ENCODE data around the gene CACNB1.

Gene CACNB1

GRCh38 chr17:39139161-39139511, 58.3 kb downstream of the CACNB1 start:
- TF ChIP-seq RAD21 (IDR thresholded peaks at IDR 0.05; ENCODE audit: low read depth) (no peak), TEAD4 (IDR thresholded peaks at IDR 0.05) (no peak), FOXM1 (IDR thresholded peaks at IDR 0.05; ENCODE audit: borderline replicate concordance, low read depth) (no peak), NFIC (IDR thresholded peaks at IDR 0.05) (no peak), TAF1 (IDR thresholded peaks at IDR 0.05; ENCODE audit: low read depth) (no peak), MAX (IDR thresholded peaks at IDR 0.05) (no peak), CREB1 (IDR thresholded peaks at IDR 0.05; ENCODE audit: low read depth) (no peak), CEBPB (IDR thresholded peaks at IDR 0.05) (no peak), EP300 (IDR thresholded peaks at IDR 0.05; ENCODE audit: borderline replicate concordance) (no peak), YY1 (IDR thresholded peaks at IDR 0.05; ENCODE audit: low read depth) (no peak), EGR1 (IDR thresholded peaks at IDR 0.05) (no peak), ZBTB7A (IDR thresholded peaks at IDR 0.05; ENCODE audit: low read depth) (no peak), TCF12 (IDR thresholded peaks at IDR 0.05; ENCODE audit: low read depth) (no peak)
- TF ChIP-seq, protein P1, sequence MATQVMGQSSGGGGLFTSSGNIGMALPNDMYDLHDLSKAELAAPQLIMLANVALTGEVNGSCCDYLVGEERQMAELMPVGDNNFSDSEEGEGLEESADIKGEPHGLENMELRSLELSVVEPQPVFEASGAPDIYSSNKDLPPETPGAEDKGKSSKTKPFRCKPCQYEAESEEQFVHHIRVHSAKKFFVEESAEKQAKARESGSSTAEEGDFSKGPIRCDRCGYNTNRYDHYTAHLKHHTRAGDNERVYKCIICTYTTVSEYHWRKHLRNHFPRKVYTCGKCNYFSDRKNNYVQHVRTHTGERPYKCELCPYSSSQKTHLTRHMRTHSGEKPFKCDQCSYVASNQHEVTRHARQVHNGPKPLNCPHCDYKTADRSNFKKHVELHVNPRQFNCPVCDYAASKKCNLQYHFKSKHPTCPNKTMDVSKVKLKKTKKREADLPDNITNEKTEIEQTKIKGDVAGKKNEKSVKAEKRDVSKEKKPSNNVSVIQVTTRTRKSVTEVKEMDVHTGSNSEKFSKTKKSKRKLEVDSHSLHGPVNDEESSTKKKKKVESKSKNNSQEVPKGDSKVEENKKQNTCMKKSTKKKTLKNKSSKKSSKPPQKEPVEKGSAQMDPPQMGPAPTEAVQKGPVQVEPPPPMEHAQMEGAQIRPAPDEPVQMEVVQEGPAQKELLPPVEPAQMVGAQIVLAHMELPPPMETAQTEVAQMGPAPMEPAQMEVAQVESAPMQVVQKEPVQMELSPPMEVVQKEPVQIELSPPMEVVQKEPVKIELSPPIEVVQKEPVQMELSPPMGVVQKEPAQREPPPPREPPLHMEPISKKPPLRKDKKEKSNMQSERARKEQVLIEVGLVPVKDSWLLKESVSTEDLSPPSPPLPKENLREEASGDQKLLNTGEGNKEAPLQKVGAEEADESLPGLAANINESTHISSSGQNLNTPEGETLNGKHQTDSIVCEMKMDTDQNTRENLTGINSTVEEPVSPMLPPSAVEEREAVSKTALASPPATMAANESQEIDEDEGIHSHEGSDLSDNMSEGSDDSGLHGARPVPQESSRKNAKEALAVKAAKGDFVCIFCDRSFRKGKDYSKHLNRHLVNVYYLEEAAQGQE (IDR thresholded peaks at IDR 0.05; ENCODE audit: low read depth): no peak
- TF ChIP-seq, protein P2, sequence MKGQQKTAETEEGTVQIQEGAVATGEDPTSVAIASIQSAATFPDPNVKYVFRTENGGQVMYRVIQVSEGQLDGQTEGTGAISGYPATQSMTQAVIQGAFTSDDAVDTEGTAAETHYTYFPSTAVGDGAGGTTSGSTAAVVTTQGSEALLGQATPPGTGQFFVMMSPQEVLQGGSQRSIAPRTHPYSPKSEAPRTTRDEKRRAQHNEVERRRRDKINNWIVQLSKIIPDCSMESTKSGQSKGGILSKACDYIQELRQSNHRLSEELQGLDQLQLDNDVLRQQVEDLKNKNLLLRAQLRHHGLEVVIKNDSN (IDR thresholded peaks at IDR 0.05): no peak

GRCh38 chr17:39138431-39139160, 58.9 kb downstream of the CACNB1 start:
- TF ChIP-seq NFIC (IDR thresholded peaks at IDR 0.05) (no peak), EGR1 (IDR thresholded peaks at IDR 0.05) (no peak), TAF1 (IDR thresholded peaks at IDR 0.05; ENCODE audit: low read depth) (no peak)

- TF ChIP-seq TAF1 (IDR thresholded peaks at IDR 0.05; ENCODE audit: low read depth): no peak
- no peak for TF ChIP-seq TCF12 (IDR thresholded peaks at IDR 0.05; ENCODE audit: low read depth)
- no peak for TF ChIP-seq NFIC (IDR thresholded peaks at IDR 0.05)
Measured at GRCh38 chr17:39134878-39135277, 62.6 kb downstream of the CACNB1 start.

DNA sequence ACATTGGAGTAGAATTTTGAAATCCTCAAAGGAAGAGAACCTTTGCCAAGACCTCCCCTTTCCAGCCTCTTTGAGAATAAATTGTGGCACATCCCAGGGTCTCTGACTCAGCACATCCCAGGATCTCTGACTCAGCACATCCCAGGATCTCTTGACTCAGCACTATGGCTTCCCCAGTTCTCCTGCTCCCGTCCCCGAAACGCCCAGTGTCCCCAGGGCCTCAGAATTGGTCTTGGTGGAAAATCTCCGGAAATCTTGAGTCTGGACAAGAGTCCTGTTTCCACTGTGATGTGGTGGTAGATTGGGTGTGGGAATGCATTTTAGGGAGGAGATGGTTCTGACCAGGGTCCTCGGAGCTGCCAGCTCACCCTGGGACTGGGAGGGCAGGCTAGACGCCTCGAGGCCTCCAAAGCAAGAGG, 65.3 kb downstream of the CACNB1 start:
- TF ChIP-seq, protein P1 (IDR thresholded peaks at IDR 0.05; ENCODE audit: low read depth): no peak
- TF ChIP-seq YY1 (IDR thresholded peaks at IDR 0.05; ENCODE audit: low read depth) (no peak), TCF12 (IDR thresholded peaks at IDR 0.05; ENCODE audit: low read depth) (no peak), TEAD4 (IDR thresholded peaks at IDR 0.05) (no peak), CREB1 (IDR thresholded peaks at IDR 0.05; ENCODE audit: low read depth) (no peak), CEBPB (IDR thresholded peaks at IDR 0.05) (no peak), NFIC (IDR thresholded peaks at IDR 0.05) (no peak), EP300 (IDR thresholded peaks at IDR 0.05; ENCODE audit: borderline replicate concordance) (no peak), FOXM1 (IDR thresholded peaks at IDR 0.05; ENCODE audit: borderline replicate concordance, low read depth) (no peak), TAF1 (IDR thresholded peaks at IDR 0.05; ENCODE audit: low read depth) (no peak), RAD21 (IDR thresholded peaks at IDR 0.05; ENCODE audit: low read depth) (no peak)
- TF ChIP-seq, protein P2 (IDR thresholded peaks at IDR 0.05): no peak

- TF ChIP-seq TCF12 (IDR thresholded peaks at IDR 0.05; ENCODE audit: low read depth) (no peak), YY1 (IDR thresholded peaks at IDR 0.05; ENCODE audit: low read depth) (no peak), TAF1 (IDR thresholded peaks at IDR 0.05; ENCODE audit: low read depth) (no peak), ZBTB7A (IDR thresholded peaks at IDR 0.05; ENCODE audit: low read depth) (no peak), EP300 (IDR thresholded peaks at IDR 0.05; ENCODE audit: borderline replicate concordance) (no peak), RAD21 (IDR thresholded peaks at IDR 0.05; ENCODE audit: low read depth) (no peak), CREB1 (IDR thresholded peaks at IDR 0.05; ENCODE audit: low read depth) (no peak), MAX (IDR thresholded peaks at IDR 0.05) (no peak), NFIC (IDR thresholded peaks at IDR 0.05) (no peak), FOXM1 (IDR thresholded peaks at IDR 0.05; ENCODE audit: borderline replicate concordance, low read depth) (no peak), EGR1 (IDR thresholded peaks at IDR 0.05) (no peak), TEAD4 (IDR thresholded peaks at IDR 0.05) (no peak), CEBPB (IDR thresholded peaks at IDR 0.05) (no peak)
- TF ChIP-seq, protein P1 (IDR thresholded peaks at IDR 0.05; ENCODE audit: low read depth): no peak
- TF ChIP-seq, protein P2 (IDR thresholded peaks at IDR 0.05): no peak
Measured at GRCh38 chr17:39131616-39132015, 65.9 kb downstream of the CACNB1 start.
